ENCODE data around the gene GALNT14. TPM values are rescaled to one million over a fixed set of nuclear protein-coding genes. Genes with fewer than 3 reads are reported as not detected.

The GALNT14 gene
- total RNA-seq, 1 donor from 2014 or later, result 1.7 TPM

- no peaks in the 10 kb centered on the region for H3K4me1 ChIP-seq
- TF ChIP-seq CTCF (IDR thresholded peaks at IDR 0.05) (no peak), POLR2AphosphoS5 (IDR thresholded peaks at IDR 0.05; ENCODE audit: insufficient read depth in 1 of 2, low read depth in 1 of 2) (no peak), POLR2A (IDR thresholded peaks at IDR 0.05) (no peak)
- intact Hi-C loops (cut with DNase I), result no loop called here
- H3K9me3 ChIP-seq, result no peaks in the 10 kb centered on the region
- H3K27ac ChIP-seq, result no peak overlapping the region
- H3K36me3 ChIP-seq, result no peaks in the 10 kb centered on the region
- DNase-seq (ENCODE audit: extremely low spot score in 2 of 2), result no peak
- no peaks in the 10 kb centered on the region for H3K27me3 ChIP-seq
- no peak overlapping the region for H3K4me3 ChIP-seq
Observed at GRCh38 chr2:30865892-30866681, 272.2 kb downstream of the GALNT14 start.

GRCh38 chr2:30865243-30865642 is 273.0 kb downstream of the GALNT14 start:
- H3K4me1 ChIP-seq, result no peaks in the 10 kb centered on the region
- no peaks in the 10 kb centered on the region for H3K27me3 ChIP-seq
- intact Hi-C loops (cut with DNase I), result no loop called here
- no peak overlapping the region for H3K27ac ChIP-seq
- no peak for TF ChIP-seq POLR2AphosphoS5 (IDR thresholded peaks at IDR 0.05; ENCODE audit: insufficient read depth in 1 of 2, low read depth in 1 of 2)
- TF ChIP-seq CTCF (IDR thresholded peaks at IDR 0.05), result no peak
- no peak for TF ChIP-seq POLR2A (IDR thresholded peaks at IDR 0.05)
- H3K36me3 ChIP-seq, result no peaks in the 10 kb centered on the region
- no peaks in the 10 kb centered on the region for H3K9me3 ChIP-seq
- no peak for DNase-seq (ENCODE audit: extremely low spot score in 2 of 2)
- H3K4me3 ChIP-seq, result no peak overlapping the region

- H3K9me3 ChIP-seq, result no peaks in the 10 kb centered on the region
Observed at GRCh38 chr2:30862054-30862651, 276.1 kb downstream of the GALNT14 start.

GRCh38 chr2:30860726-30861125 is 277.5 kb downstream of the GALNT14 start:
- TF ChIP-seq POLR2AphosphoS5 (IDR thresholded peaks at IDR 0.05; ENCODE audit: insufficient read depth in 1 of 2, low read depth in 1 of 2), result no peak
- TF ChIP-seq POLR2A (IDR thresholded peaks at IDR 0.05), result no peak
- no peak for TF ChIP-seq CTCF (IDR thresholded peaks at IDR 0.05)
- intact Hi-C loops (cut with DNase I), result no loop called here
- Histone ChIP-seq H3K4me1 (no peaks in the 10 kb centered on the region), H3K36me3 (no peaks in the 10 kb centered on the region), H3K27me3 (no peaks in the 10 kb centered on the region), H3K4me3 (no peak overlapping the region), H3K9me3 (no peaks in the 10 kb centered on the region), H3K27ac (no peak overlapping the region)
- no peak for DNase-seq (ENCODE audit: extremely low spot score in 2 of 2)

More at GRCh38 chr2:30862054-30862651, 276.1 kb downstream of the GALNT14 start:
- H3K4me3 ChIP-seq, result no peak overlapping the region
- intact Hi-C loops (cut with DNase I), result no loop called here
- H3K36me3 ChIP-seq, result no peaks in the 10 kb centered on the region
- DNase-seq (ENCODE audit: extremely low spot score in 2 of 2), result no peak
- H3K27ac ChIP-seq, result no peak overlapping the region
- H3K27me3 ChIP-seq, result no peaks in the 10 kb centered on the region
- TF ChIP-seq CTCF (IDR thresholded peaks at IDR 0.05) (peak in 1 of 3 experiments; percentile 37), POLR2AphosphoS5 (IDR thresholded peaks at IDR 0.05; ENCODE audit: insufficient read depth in 1 of 2, low read depth in 1 of 2) (no peak)
- H3K4me1 ChIP-seq, result no peaks in the 10 kb centered on the region

Other genes with a start within 250 kb of the GALNT14 start
- gene CAPN14, start 79.1 kb upstream of the GALNT14 start, total RNA-seq, result 4.7 TPM
- 10.3 TPM for gene EHD3, start 95.7 kb upstream of the GALNT14 start, total RNA-seq

Data from vagina (tissue), 2 donors.